Right lobe of liver (tissue), 6 donors: ENCODE measurements around the gene BUB1. TPM values are rescaled to one million over a fixed set of nuclear protein-coding genes. Genes with fewer than 3 reads are reported as not detected.

Source experiments
- ATAC-seq, 4 donors: fragments of 200-7000 bp; cut with Tn5 transposase; one replicate each; pipeline ENCODE4 v1.9.1; 2020; ENCODE audit warnings: mild to moderate bottlenecking in 4 of 4, moderate library complexity in 4 of 4
- DNase-seq, 3 donors: peaks; one replicate each; pipeline ENCODE4 v3.0.0-alpha.2; 2020
- H3K27ac ChIP-seq, 3 donors: fragments of 200-600 bp; one replicate each; pipeline ENCODE4 v1.8.0; 2022
- H3K27me3 ChIP-seq, 2 donors: fragments of 200-600 bp; one replicate each; pipeline ENCODE4 v1.8.0; 2022
- H3K36me3 ChIP-seq, 4 donors: fragments of 200-600 bp; sonication (generic) in 1 of 4; one replicate each; pipeline versions ENCODE4 v1.5.1 to v1.8.0; 2017 to 2022; ENCODE audit warnings: control low read depth in 1 of 4
- H3K4me1 ChIP-seq, 4 donors: fragments of 200-600 bp; sonication (generic) in 1 of 4; one replicate each; pipeline versions ENCODE4 v1.5.1 to v1.8.0; 2017 to 2022; ENCODE audit warnings: control low read depth in 1 of 4
- H3K4me3 ChIP-seq, 3 donors: fragments of 200-600 bp; one replicate each; pipeline ENCODE4 v1.8.0; 2022
- H3K9me3 ChIP-seq, 4 donors: fragments of 200-600 bp; sonication (generic) in 1 of 4; one replicate each; pipeline versions ENCODE4 v1.5.1 to v1.8.0; 2017 to 2022; ENCODE audit warnings: control low read depth in 1 of 4
- CTCF ChIP-seq, 4 donors: fragments of 200-600 bp in 3 of 4; fragments of 450-650 bp in 1 of 4; IDR thresholded peaks; one replicate each; pipeline versions ENCODE4 v1.5.1 to v1.8.0; 2016 to 2022; ENCODE audit warnings: antibody characterized with exemption in 4 of 4, mild to moderate bottlenecking in 2 of 4
- POLR2A ChIP-seq: fragments of 450-650 bp; IDR thresholded peaks from one replicate; pipeline ENCODE4 v1.6.1; 2017; ENCODE audit warnings: antibody characterized with exemption, mild to moderate bottlenecking
- WGBS: methylation state at CpG from one replicate; pipeline ENCODE4 v1.1.6; 2018; ENCODE audit warnings: low coverage, low lambda C conversion rate; ENCODE audit not compliant: insufficient coverage; ENCODE audit errors: missing lambda C conversion rate; 5-methylcytosine and 5-hydroxymethylcytosine counted together
- intact Hi-C, 2 donors: fragments of 100-400 bp; cut with DNase I; formaldehyde crosslinking; loops; one replicate each; pipeline versions ENCODE4 v1.11.2 to v1.14.1; 2022
- total RNA-seq, 6 experiments: library from RNA; depleted of rRNA in 2 of 6; stranded (reverse); fragments of >200 nt in 2 of 6; fragmentation: NEBNext Ultra II Directional in 3 of 6; extraction: Animal tissue kit (Norgen Biotek cat#: 25700) in 3 of 6; gene quantifications; one replicate each; pipeline versions ENCODE4 v1.1.0 to v1.2.4, GENCODE V29; 2016 to 2023
- donor health status: DM: no; HTN: yes; CAD: no.
- donor health status: DM: no; HTN: no; CAD: no.
- donor health status: DM: no; HTN: no; CAD: no.
- donor health status: DM: no; HTN: yes; CAD: no.
- donor health status: DM: no; HTN: yes; CAD: no.

Gene BUB1
- total RNA-seq, 6 experiments from 2014 or later, result 0.33 to 3.3 (median 1.4) TPM

GRCh38 chr2:110716959-110717645 lies 39.2 kb upstream of the BUB1 start:
- Histone ChIP-seq H3K27ac (no peak overlapping the region), H3K9me3 (no peaks in the 10 kb centered on the region), H3K27me3 (no peaks in the 10 kb centered on the region), H3K4me3 (no peak overlapping the region), H3K4me1 (peaks cover 0 to 28% (median 6%) of the 10 kb centered on the region in 4 donors), H3K36me3 (no peaks in the 10 kb centered on the region)
- intact Hi-C loops, result no loop called here
- TF ChIP-seq POLR2A, result no peak
- no peak for TF ChIP-seq CTCF (IDR thresholded peaks at IDR 0.05)
- DNase-seq, result no peak
- 75% methylated on average over 3 of the region's 3 CpGs for WGBS
- no peak for ATAC-seq

- peaks cover 0 to 13% (median 3%) of the 10 kb centered on the region in 4 donors for H3K4me1 ChIP-seq
- no peak overlapping the region for H3K4me3 ChIP-seq
- H3K27me3 ChIP-seq, result no peaks in the 10 kb centered on the region
- H3K36me3 ChIP-seq, result no peaks in the 10 kb centered on the region
- intact Hi-C loops, result no loop called here
- no peak for TF ChIP-seq POLR2A
- TF ChIP-seq CTCF (IDR thresholded peaks at IDR 0.05), result no peak
- DNase-seq (no peak), ATAC-seq (peak; percentile 27 to 43 (median 39))
- 51% methylated on average over 6 of the region's 6 CpGs for WGBS
- H3K27ac ChIP-seq, result no peak overlapping the region
- H3K9me3 ChIP-seq, result no peaks in the 10 kb centered on the region
Measured at GRCh38 chr2:110714452-110715224, 36.8 kb upstream of the BUB1 start.

- H3K4me1 ChIP-seq, result peaks cover 0 to 13% (median 2%) of the 10 kb centered on the region in 4 donors
- H3K9me3 ChIP-seq, result no peaks in the 10 kb centered on the region
- intact Hi-C loops, result no loop called here
- no peak overlapping the region for H3K4me3 ChIP-seq
- no peaks in the 10 kb centered on the region for H3K27me3 ChIP-seq
- H3K36me3 ChIP-seq, result no peaks in the 10 kb centered on the region
- no peak for DNase-seq
- H3K27ac ChIP-seq, result no peak overlapping the region
- WGBS, result 69% methylated on average over 5 of the region's 6 CpGs
- peak in 1 of 4 donors; percentile 64 for ATAC-seq
- TF ChIP-seq POLR2A, result no peak
- no peak for TF ChIP-seq CTCF (IDR thresholded peaks at IDR 0.05)
Measured at GRCh38 chr2:110713513-110714362, 35.9 kb upstream of the BUB1 start.

- Histone ChIP-seq H3K27ac (no peak overlapping the region), H3K27me3 (no peaks in the 10 kb centered on the region), H3K4me1 (peaks cover 0 to 6% (median 2%) of the 10 kb centered on the region in 4 donors), H3K4me3 (no peak overlapping the region), H3K36me3 (no peaks in the 10 kb centered on the region), H3K9me3 (no peaks in the 10 kb centered on the region)
- DNase-seq, result no peak
- intact Hi-C loops, result no loop called here
- WGBS, result 100% methylated on average over 1 of the region's 1 CpG
- no peak for TF ChIP-seq POLR2A
- TF ChIP-seq CTCF (IDR thresholded peaks at IDR 0.05), result no peak
- no peak for ATAC-seq
Measured at GRCh38 chr2:110712737-110713136, 34.9 kb upstream of the BUB1 start.
